Ishikawa (cell line): ENCODE results near the gene LRRC4.

ENCODE experiments used
- EP300 ChIP-seq: IDR thresholded peaks from 2 replicates; pipeline ENCODE4 v1.6.1; 2012; ENCODE audit warnings: borderline replicate concordance
- RAD21 ChIP-seq: IDR thresholded peaks from 2 replicates; pipeline ENCODE4 v1.6.1; 2012; ENCODE audit warnings: low read depth
- TAF1 ChIP-seq: IDR thresholded peaks from 2 replicates; pipeline ENCODE4 v1.6.1; 2012; ENCODE audit warnings: low read depth, mild to moderate bottlenecking
- YY1 ChIP-seq: IDR thresholded peaks from 2 replicates; pipeline ENCODE4 v1.6.1; 2012; ENCODE audit warnings: low read depth
- TF ChIP-seq, protein P1 (sequence below): IDR thresholded peaks from 2 replicates; pipeline ENCODE4 v1.6.1; 2012

DNA sequence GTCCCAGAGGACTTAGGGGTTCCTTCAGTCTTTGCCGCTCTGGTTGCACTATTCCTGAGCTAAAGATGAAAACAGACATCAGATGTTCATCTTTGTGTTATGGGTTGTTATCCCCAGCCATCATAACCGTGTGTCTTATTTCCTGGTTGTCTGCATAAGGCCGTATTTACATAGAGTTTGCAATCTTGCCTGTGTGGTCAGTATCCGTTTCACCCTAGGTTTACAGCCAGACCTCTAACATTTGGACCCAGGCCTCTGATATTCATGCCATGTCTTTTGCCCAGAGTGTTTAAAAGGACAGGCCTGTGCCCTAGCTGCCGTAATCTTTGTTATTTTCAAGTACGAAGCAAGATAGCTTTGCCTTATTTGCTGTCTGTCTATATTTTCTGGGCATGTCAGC is 26.6 kb downstream of the LRRC4 start:
- TF ChIP-seq EP300 = no peak
- TF ChIP-seq TAF1 = no peak
- TF ChIP-seq RAD21 = no peak
- TF ChIP-seq YY1 = no peak
- TF ChIP-seq, protein P1, sequence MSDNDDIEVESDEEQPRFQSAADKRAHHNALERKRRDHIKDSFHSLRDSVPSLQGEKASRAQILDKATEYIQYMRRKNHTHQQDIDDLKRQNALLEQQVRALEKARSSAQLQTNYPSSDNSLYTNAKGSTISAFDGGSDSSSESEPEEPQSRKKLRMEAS = no peak
